Brain microvascular endothelial cell (primary cell): ENCODE results near the gene TTC23L.

ENCODE experiments used
- DNase-seq: peaks from one replicate; pipeline ENCODE4 v3.0.0-alpha.2; 2020
- H3K27ac ChIP-seq: fragments of 250-450 bp; sonication (Bioruptor Pico); 2 replicates; pipeline ENCODE4 v1.5.1; 2020; ENCODE audit warnings: mild to moderate bottlenecking, moderate library complexity
- H3K27me3 ChIP-seq: fragments of 250-450 bp; sonication (Bioruptor Pico); replicated peaks from 2 replicates; pipeline ENCODE4 v1.5.1; 2020; ENCODE audit warnings: mild to moderate bottlenecking
- H3K36me3 ChIP-seq: fragments of 250-450 bp; sonication (Bioruptor Pico); replicated peaks from 2 replicates; pipeline ENCODE4 v1.5.1; 2020; ENCODE audit warnings: mild to moderate bottlenecking
- H3K4me3 ChIP-seq: 2 replicates; pipeline ENCODE4 v1.5.1; 2011; ENCODE audit warnings: low read depth, mild to moderate bottlenecking, control low read depth, low read length, moderate library complexity
- CTCF ChIP-seq: IDR thresholded peaks from 2 replicates; pipeline ENCODE4 v1.5.1; 2011; ENCODE audit warnings: low read depth, mild to moderate bottlenecking, moderate library complexity, low read length, control low read depth, inconsistent platforms; ENCODE audit errors: missing control alignments
- in situ Hi-C: cut with HindIII; loops from 2 replicates; pipeline ENCODE4 v1.10.0; 2017; ENCODE audit warnings: low sequenced_read_pairs, low pct_ligation_motif_present

The TTC23L gene

DNA sequence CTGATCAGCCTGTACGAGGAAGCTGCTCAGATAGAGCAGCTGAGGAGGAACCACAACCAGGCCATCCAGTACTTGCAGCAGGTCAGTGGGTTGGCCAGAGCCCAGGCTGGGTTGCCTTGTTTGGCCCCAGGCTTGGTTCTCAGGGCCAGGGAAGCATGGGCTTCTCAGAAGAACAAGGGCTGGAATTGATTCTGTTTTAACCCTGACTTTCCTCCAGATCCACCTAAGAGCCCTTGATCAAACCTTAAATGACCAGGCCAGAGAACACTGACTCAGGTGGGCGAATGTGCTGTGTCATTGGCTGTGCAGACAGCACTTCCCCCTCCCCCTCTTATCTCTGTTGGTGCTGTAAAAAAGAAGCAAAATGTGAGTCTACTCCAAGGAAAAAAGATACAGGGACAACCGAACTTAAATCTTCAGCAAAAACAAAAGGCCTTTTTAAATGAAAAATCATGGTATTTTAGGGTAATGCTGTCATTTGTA, 28.1 kb downstream of the TTC23L start:
- in situ Hi-C loops, result no loop called here
- no peak overlapping the region for H3K27ac ChIP-seq
- H3K36me3 ChIP-seq, result no peaks in the 10 kb centered on the region
- TF ChIP-seq CTCF, result no peak
- DNase-seq, result no peak
- H3K27me3 ChIP-seq, result no peaks in the 10 kb centered on the region
- H3K4me3 ChIP-seq, result no peak overlapping the region

DNA sequence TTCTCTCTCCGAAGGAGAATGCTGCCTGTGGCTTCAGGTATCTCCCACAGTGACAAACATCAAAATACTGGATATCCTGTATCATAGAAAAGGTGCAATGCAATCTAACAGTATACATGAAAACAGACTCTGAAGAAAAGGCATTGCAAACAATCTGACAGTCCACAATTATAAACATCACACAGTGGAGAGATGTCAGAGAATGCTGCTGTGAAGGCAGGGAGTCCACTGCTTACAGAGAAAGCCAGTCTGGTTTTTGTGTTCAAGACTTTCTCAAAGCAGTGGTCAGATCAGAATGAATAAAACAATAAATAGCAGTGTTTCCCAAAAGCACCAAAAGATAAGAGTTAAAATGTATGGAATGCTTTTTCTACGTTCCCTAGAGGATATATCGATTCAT, 28.7 kb downstream of the TTC23L start:
- Histone ChIP-seq H3K36me3 (no peaks in the 10 kb centered on the region), H3K27ac (no peak overlapping the region), H3K4me3 (no peak overlapping the region), H3K27me3 (no peaks in the 10 kb centered on the region)
- no peak for TF ChIP-seq CTCF
- DNase-seq, result no peak
- in situ Hi-C loops, result no loop called here

- in situ Hi-C loops, result no loop called here
- Histone ChIP-seq H3K27ac (no peak overlapping the region), H3K36me3 (no peaks in the 10 kb centered on the region), H3K27me3 (no peaks in the 10 kb centered on the region), H3K4me3 (no peak overlapping the region)
- TF ChIP-seq CTCF, result no peak
- DNase-seq, result no peak
Observed at GRCh38 chr5:34868791-34869190, 29.8 kb downstream of the TTC23L start.

- no peak overlapping the region for H3K4me3 ChIP-seq
- no peak overlapping the region for H3K27ac ChIP-seq
- H3K27me3 ChIP-seq, result no peaks in the 10 kb centered on the region
- TF ChIP-seq CTCF, result no peak
- DNase-seq, result no peak
- H3K36me3 ChIP-seq, result no peaks in the 10 kb centered on the region
- in situ Hi-C loops, result no loop called here
Observed at GRCh38 chr5:34869256-34869655, 30.3 kb downstream of the TTC23L start.

DNA sequence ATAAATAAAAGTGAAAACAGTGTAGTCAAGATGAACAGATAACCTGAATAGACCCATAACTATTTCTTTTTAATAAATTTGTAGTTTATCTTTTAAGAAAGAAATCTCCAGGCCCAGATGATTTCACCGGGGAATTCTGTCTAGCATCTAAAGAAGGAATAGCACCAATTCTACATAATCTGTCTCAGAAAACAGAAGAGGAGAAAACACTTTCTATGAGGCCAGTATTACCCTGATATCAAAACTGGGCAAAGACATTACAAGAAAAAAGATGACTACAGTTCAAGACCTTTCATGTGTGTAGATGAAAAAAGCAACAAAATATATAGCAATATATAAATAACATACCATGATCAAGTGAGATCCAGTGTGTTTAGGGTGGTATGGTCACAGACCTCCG, 31.4 kb downstream of the TTC23L start:
- Histone ChIP-seq H3K27ac (no peak overlapping the region), H3K27me3 (no peaks in the 10 kb centered on the region), H3K4me3 (no peak overlapping the region), H3K36me3 (no peaks in the 10 kb centered on the region)
- in situ Hi-C loops, result no loop called here
- no peak for DNase-seq
- no peak for TF ChIP-seq CTCF

DNA sequence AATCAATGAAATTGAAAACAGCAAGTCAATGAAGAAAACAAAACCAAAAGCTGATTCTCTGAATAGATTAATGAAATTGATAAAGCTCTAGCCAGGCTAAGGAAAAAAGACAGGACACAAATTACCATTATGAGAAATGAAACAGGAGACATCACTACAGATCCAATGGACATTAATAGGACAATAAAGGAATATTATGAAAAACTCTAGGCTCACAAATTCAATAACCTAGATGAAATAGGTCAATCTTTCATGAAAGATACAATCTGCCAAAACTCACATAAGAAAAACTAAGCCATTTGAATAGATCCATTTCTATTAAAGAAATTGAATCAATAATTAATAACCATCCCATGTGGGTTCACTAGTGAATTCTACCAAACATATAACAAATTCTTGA, 37.3 kb downstream of the TTC23L start:
- TF ChIP-seq CTCF, result no peak
- H3K4me3 ChIP-seq, result no peak overlapping the region
- H3K36me3 ChIP-seq, result no peaks in the 10 kb centered on the region
- no peaks in the 10 kb centered on the region for H3K27me3 ChIP-seq
- DNase-seq, result no peak
- H3K27ac ChIP-seq, result no peak overlapping the region
- in situ Hi-C loops, result no loop called here
